Right lobe of liver (tissue), 6 donors: ENCODE results near the gene HACD2. TPM values are rescaled to one million over a fixed set of nuclear protein-coding genes. Genes with fewer than 3 reads are reported as not detected.
"Not testable (repeated sequence)": the region's sequence is repeated elsewhere in the genome, so short reads cannot be mapped to it uniquely, and the experiment has no call there.

Experiments
- ATAC-seq, 4 donors: fragments of 200-7000 bp; cut with Tn5 transposase; one replicate each; pipeline ENCODE4 v1.9.1; 2020; ENCODE audit warnings: mild to moderate bottlenecking in 4 of 4, moderate library complexity in 4 of 4
- DNase-seq, 3 donors: peaks; one replicate each; pipeline ENCODE4 v3.0.0-alpha.2; 2020
- H3K27ac ChIP-seq, 3 donors: fragments of 200-600 bp; one replicate each; pipeline ENCODE4 v1.8.0; 2022
- H3K27me3 ChIP-seq, 2 donors: fragments of 200-600 bp; one replicate each; pipeline ENCODE4 v1.8.0; 2022
- H3K36me3 ChIP-seq, 4 donors: fragments of 200-600 bp; sonication (generic) in 1 of 4; one replicate each; pipeline versions ENCODE4 v1.5.1 to v1.8.0; 2017 to 2022; ENCODE audit warnings: control low read depth in 1 of 4
- H3K4me1 ChIP-seq, 4 donors: fragments of 200-600 bp; sonication (generic) in 1 of 4; one replicate each; pipeline versions ENCODE4 v1.5.1 to v1.8.0; 2017 to 2022; ENCODE audit warnings: control low read depth in 1 of 4
- H3K4me3 ChIP-seq, 3 donors: fragments of 200-600 bp; one replicate each; pipeline ENCODE4 v1.8.0; 2022
- H3K9me3 ChIP-seq, 4 donors: fragments of 200-600 bp; sonication (generic) in 1 of 4; one replicate each; pipeline versions ENCODE4 v1.5.1 to v1.8.0; 2017 to 2022; ENCODE audit warnings: control low read depth in 1 of 4
- CTCF ChIP-seq, 4 donors: fragments of 200-600 bp in 3 of 4; fragments of 450-650 bp in 1 of 4; IDR thresholded peaks; one replicate each; pipeline versions ENCODE4 v1.5.1 to v1.8.0; 2016 to 2022; ENCODE audit warnings: antibody characterized with exemption in 4 of 4, mild to moderate bottlenecking in 2 of 4
- POLR2A ChIP-seq: fragments of 450-650 bp; IDR thresholded peaks from one replicate; pipeline ENCODE4 v1.6.1; 2017; ENCODE audit warnings: antibody characterized with exemption, mild to moderate bottlenecking
- WGBS: methylation state at CpG from one replicate; pipeline ENCODE4 v1.1.6; 2018; ENCODE audit warnings: low coverage, low lambda C conversion rate; ENCODE audit not compliant: insufficient coverage; ENCODE audit errors: missing lambda C conversion rate; 5-methylcytosine and 5-hydroxymethylcytosine counted together
- intact Hi-C, 2 donors: fragments of 100-400 bp; cut with DNase I; formaldehyde crosslinking; loops; one replicate each; pipeline versions ENCODE4 v1.11.2 to v1.14.1; 2022
- total RNA-seq, 6 experiments: library from RNA; depleted of rRNA in 2 of 6; stranded (reverse); fragments of >200 nt in 2 of 6; fragmentation: NEBNext Ultra II Directional in 3 of 6; extraction: Animal tissue kit (Norgen Biotek cat#: 25700) in 3 of 6; gene quantifications; one replicate each; pipeline versions ENCODE4 v1.1.0 to v1.2.4, GENCODE V29; 2016 to 2023
- donor health status: DM: no; HTN: yes; CAD: no.
- donor health status: DM: no; HTN: no; CAD: no.
- donor health status: DM: no; HTN: no; CAD: no.
- donor health status: DM: no; HTN: yes; CAD: no.
- donor health status: DM: no; HTN: yes; CAD: no.

HACD2 gene
- total RNA-seq, 6 experiments from 2014 or later, result 23.0 to 39.8 (median 27.2) TPM

- peak; percentile 57 to 67 (median 62) for DNase-seq
- ATAC-seq, result peak; percentile 89 to 94 (median 91)
- Histone ChIP-seq H3K27ac (no peak overlapping the region), H3K4me1 (no peaks in the 10 kb centered on the region), H3K9me3 (no peaks in the 10 kb centered on the region), H3K36me3 (peaks cover 0 to 12% (median 1%) of the 10 kb centered on the region in 4 donors), H3K27me3 (no peaks in the 10 kb centered on the region), H3K4me3 (no peak overlapping the region)
- intact Hi-C loops, result loop anchor here (5.0 to 10.0 kb wide), 2 partner anchors 75 to 162 kb away; no protein-coding TSS in a partner anchor
- 6% methylated on average over 8 of the region's 8 CpGs for WGBS
- no peak for TF ChIP-seq POLR2A
- peak; percentile 74 to 88 (median 86) for TF ChIP-seq CTCF (IDR thresholded peaks at IDR 0.05)
These were observed 95.4 kb downstream of the HACD2 start for GRCh38 chr3:123489400-123490004.

- intact Hi-C loops, result loop anchor here (5.0 kb wide), 1 partner anchor 161 kb away; no protein-coding TSS in a partner anchor
- Histone ChIP-seq H3K27ac (no peak overlapping the region), H3K4me1 (no peaks in the 10 kb centered on the region), H3K4me3 (no peak overlapping the region), H3K27me3 (no peaks in the 10 kb centered on the region), H3K36me3 (peaks cover 0 to 5% (median 1%) of the 10 kb centered on the region in 4 donors), H3K9me3 (no peaks in the 10 kb centered on the region)
- ATAC-seq, result peak in 1 of 4 donors; percentile 12
- WGBS, result 88% methylated on average over 1 of the region's 5 CpGs
- no peak for DNase-seq
- no peak for TF ChIP-seq CTCF (IDR thresholded peaks at IDR 0.05)
- no peak for TF ChIP-seq POLR2A
These were observed 96.1 kb downstream of the HACD2 start for GRCh38 chr3:123488645-123489347.

- not testable (repeated sequence) for H3K9me3 ChIP-seq, ATAC-seq, DNase-seq, H3K4me1 ChIP-seq, H3K4me3 ChIP-seq, H3K36me3 ChIP-seq, H3K27ac ChIP-seq, H3K27me3 ChIP-seq
- WGBS, result 67% methylated on average over 7 of the region's 8 CpGs
- intact Hi-C loops, result loop anchor here (5.0 kb wide), 1 partner anchor 160 kb away; no protein-coding TSS in a partner anchor
These were observed 97.8 kb downstream of the HACD2 start for GRCh38 chr3:123487063-123487462.

- no peak overlapping the region for H3K4me3 ChIP-seq
- peaks cover 0 to 2% (median 0%) of the 10 kb centered on the region in 4 donors for H3K36me3 ChIP-seq
- no peaks in the 10 kb centered on the region for H3K27me3 ChIP-seq
- H3K4me1 ChIP-seq, result no peaks in the 10 kb centered on the region
- no peaks in the 10 kb centered on the region for H3K9me3 ChIP-seq
- intact Hi-C loops, result loop anchor here (5.0 kb wide), 1 partner anchor 159 kb away; no protein-coding TSS in a partner anchor
- no peak overlapping the region for H3K27ac ChIP-seq
- DNase-seq (no peak), ATAC-seq (no peak)
- WGBS, result 79% methylated on average over 4 of the region's 7 CpGs
- no peak for TF ChIP-seq POLR2A
- no peak for TF ChIP-seq CTCF (IDR thresholded peaks at IDR 0.05)
These were observed 98.4 kb downstream of the HACD2 start for GRCh38 chr3:123486460-123486859.

- Histone ChIP-seq H3K9me3 (no peaks in the 10 kb centered on the region), H3K27ac (no peak overlapping the region), H3K36me3 (peaks cover 0 to 2% (median 0%) of the 10 kb centered on the region in 4 donors), H3K4me1 (no peaks in the 10 kb centered on the region), H3K27me3 (no peaks in the 10 kb centered on the region), H3K4me3 (no peak overlapping the region)
- intact Hi-C loops, result loop anchor here (5.0 kb wide), 1 partner anchor 158 kb away; no protein-coding TSS in a partner anchor
- no peak for TF ChIP-seq POLR2A
- no peak for TF ChIP-seq CTCF (IDR thresholded peaks at IDR 0.05)
- WGBS, result no CpG with 5 or more reads among the region's 4 CpGs
- no peak for DNase-seq
- no peak for ATAC-seq
These were observed 99.3 kb downstream of the HACD2 start for GRCh38 chr3:123485551-123485950.
